Measurements from ENCODE around the gene COPG1.

The COPG1 gene

DNA sequence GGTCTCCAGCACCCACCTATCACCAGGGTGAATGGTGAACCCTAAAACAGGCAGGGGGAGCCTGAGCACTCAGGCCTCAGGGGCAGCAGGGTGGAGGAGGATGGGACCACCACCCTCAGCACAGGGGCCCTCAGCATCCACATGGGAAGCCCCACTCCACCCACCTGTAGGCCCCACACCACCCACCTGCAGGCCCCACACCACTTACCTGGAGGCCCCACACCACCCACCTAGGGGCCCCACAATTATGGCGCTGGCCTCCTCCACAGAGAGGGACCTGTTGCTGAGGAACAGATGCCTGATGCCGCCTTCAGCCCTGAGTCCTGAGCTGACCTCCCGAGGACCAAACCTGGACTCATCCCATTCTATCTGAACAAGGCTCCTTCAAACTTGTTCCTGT lies 76.0 kb downstream of the COPG1 start:
- DNase-seq (ENCODE audit: low read depth): no peak
- TF ChIP-seq, protein P1, sequence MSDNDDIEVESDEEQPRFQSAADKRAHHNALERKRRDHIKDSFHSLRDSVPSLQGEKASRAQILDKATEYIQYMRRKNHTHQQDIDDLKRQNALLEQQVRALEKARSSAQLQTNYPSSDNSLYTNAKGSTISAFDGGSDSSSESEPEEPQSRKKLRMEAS (IDR thresholded peaks at IDR 0.05; ENCODE audit: low read depth, low read length): no peak
- TF ChIP-seq MYC (IDR thresholded peaks at IDR 0.05; ENCODE audit: low read depth, low read length) (no peak), POLR2A (IDR thresholded peaks at IDR 0.05; ENCODE audit: extremely low read depth, insufficient read length) (no peak)
- TF ChIP-seq, protein P2, sequence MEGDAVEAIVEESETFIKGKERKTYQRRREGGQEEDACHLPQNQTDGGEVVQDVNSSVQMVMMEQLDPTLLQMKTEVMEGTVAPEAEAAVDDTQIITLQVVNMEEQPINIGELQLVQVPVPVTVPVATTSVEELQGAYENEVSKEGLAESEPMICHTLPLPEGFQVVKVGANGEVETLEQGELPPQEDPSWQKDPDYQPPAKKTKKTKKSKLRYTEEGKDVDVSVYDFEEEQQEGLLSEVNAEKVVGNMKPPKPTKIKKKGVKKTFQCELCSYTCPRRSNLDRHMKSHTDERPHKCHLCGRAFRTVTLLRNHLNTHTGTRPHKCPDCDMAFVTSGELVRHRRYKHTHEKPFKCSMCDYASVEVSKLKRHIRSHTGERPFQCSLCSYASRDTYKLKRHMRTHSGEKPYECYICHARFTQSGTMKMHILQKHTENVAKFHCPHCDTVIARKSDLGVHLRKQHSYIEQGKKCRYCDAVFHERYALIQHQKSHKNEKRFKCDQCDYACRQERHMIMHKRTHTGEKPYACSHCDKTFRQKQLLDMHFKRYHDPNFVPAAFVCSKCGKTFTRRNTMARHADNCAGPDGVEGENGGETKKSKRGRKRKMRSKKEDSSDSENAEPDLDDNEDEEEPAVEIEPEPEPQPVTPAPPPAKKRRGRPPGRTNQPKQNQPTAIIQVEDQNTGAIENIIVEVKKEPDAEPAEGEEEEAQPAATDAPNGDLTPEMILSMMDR (IDR thresholded peaks at IDR 0.05; ENCODE audit: low read depth, low read length): no peak
- H3K4me3 ChIP-seq (ENCODE audit: low read depth, low read length): no peak overlapping the region

DNA sequence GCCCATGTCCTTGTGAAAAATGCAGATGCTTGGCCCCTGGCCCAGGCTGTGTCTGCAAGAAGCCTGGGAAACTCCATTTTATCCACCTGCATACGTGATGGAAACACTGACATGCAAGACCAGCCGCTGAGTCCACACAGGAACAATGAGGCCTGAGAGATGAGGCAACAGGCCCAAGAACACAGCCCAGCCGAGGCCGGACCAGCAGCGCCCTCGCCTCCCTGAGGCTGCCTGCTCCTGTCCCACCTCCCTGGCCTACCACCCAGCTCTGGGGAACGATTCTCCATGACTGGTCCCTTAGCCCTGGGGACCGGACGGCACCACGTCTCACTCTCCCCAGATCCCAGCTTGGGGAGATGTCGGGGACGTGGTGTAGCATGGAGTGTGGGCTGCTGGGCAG lies 76.7 kb downstream of the COPG1 start:
- TF ChIP-seq MYC (IDR thresholded peaks at IDR 0.05; ENCODE audit: low read depth, low read length): no peak
- TF ChIP-seq, protein P2 (IDR thresholded peaks at IDR 0.05; ENCODE audit: low read depth, low read length): no peak
- TF ChIP-seq POLR2A (IDR thresholded peaks at IDR 0.05; ENCODE audit: extremely low read depth, insufficient read length): no peak
- TF ChIP-seq, protein P1 (IDR thresholded peaks at IDR 0.05; ENCODE audit: low read depth, low read length): no peak
- no peak overlapping the region for H3K4me3 ChIP-seq (ENCODE audit: low read depth, low read length)
- no peak for DNase-seq (ENCODE audit: low read depth)

DNA sequence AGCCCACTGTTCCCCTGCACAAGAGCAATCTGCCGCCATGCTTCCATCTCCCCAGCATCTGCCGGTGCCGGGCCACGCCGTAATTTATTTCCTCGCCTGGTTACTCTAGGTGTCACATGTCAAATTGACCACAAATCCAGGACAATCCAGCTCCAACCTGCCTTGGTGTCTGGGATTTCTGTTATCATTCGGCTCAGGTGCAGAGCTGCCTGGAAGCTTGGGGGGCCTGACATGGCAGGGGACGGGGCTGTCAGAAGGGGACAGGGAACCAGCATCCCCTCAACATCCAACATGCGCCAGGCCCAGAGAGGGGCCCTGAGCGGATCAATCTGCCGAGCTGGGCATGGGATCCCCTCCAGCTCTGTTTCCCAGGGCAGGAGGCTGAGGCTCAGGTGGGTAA lies 77.2 kb downstream of the COPG1 start:
- TF ChIP-seq, protein P2 (IDR thresholded peaks at IDR 0.05; ENCODE audit: low read depth, low read length): no peak
- TF ChIP-seq MYC (IDR thresholded peaks at IDR 0.05; ENCODE audit: low read depth, low read length): no peak
- TF ChIP-seq, protein P1 (IDR thresholded peaks at IDR 0.05; ENCODE audit: low read depth, low read length): no peak
- no peak for TF ChIP-seq POLR2A (IDR thresholded peaks at IDR 0.05; ENCODE audit: extremely low read depth, insufficient read length)
- no peak overlapping the region for H3K4me3 ChIP-seq (ENCODE audit: low read depth, low read length)
- DNase-seq (ENCODE audit: low read depth): no peak

All from NB4 (cell line).